Ishikawa (cell line): Measurements from ENCODE around the gene ZNF70.

Experiments
- CEBPB ChIP-seq: IDR thresholded peaks from 2 replicates; pipeline ENCODE4 v1.6.1; 2012
- CREB1 ChIP-seq: IDR thresholded peaks from 2 replicates; pipeline ENCODE4 v1.6.1; 2012; ENCODE audit warnings: low read depth
- EGR1 ChIP-seq: IDR thresholded peaks from 2 replicates; pipeline ENCODE4 v1.6.1; 2012
- EP300 ChIP-seq: IDR thresholded peaks from 2 replicates; pipeline ENCODE4 v1.6.1; 2012; ENCODE audit warnings: borderline replicate concordance
- FOXM1 ChIP-seq: IDR thresholded peaks from 2 replicates; pipeline ENCODE4 v1.6.1; 2012; ENCODE audit warnings: low read depth, borderline replicate concordance
- MAX ChIP-seq: IDR thresholded peaks from 2 replicates; pipeline ENCODE4 v1.6.1; 2012
- NFIC ChIP-seq: IDR thresholded peaks from 2 replicates; pipeline ENCODE4 v1.6.1; 2012
- RAD21 ChIP-seq: IDR thresholded peaks from 2 replicates; pipeline ENCODE4 v1.6.1; 2012; ENCODE audit warnings: low read depth
- REST ChIP-seq: IDR thresholded peaks from 2 replicates; pipeline ENCODE4 v1.6.1; 2012; ENCODE audit warnings: low read depth, mild to moderate bottlenecking
- TAF1 ChIP-seq: IDR thresholded peaks from 2 replicates; pipeline ENCODE4 v1.6.1; 2012; ENCODE audit warnings: low read depth, mild to moderate bottlenecking
- TCF12 ChIP-seq: IDR thresholded peaks from 2 replicates; pipeline ENCODE4 v1.6.1; 2012; ENCODE audit warnings: low read depth
- TEAD4 ChIP-seq: IDR thresholded peaks from 2 replicates; pipeline ENCODE4 v1.6.1; 2012
- USF1 ChIP-seq: IDR thresholded peaks from 2 replicates; pipeline ENCODE4 v1.6.1; 2012
- YY1 ChIP-seq: IDR thresholded peaks from 2 replicates; pipeline ENCODE4 v1.6.1; 2012; ENCODE audit warnings: low read depth
- ZBTB7A ChIP-seq: IDR thresholded peaks from 2 replicates; pipeline ENCODE4 v1.6.1; 2012; ENCODE audit warnings: low read depth

The ZNF70 gene

GRCh38 chr22:23781511-23782183 is 30.7 kb upstream of the ZNF70 start:
- TF ChIP-seq USF1 (no peak), ZBTB7A (no peak), TCF12 (no peak), CEBPB (no peak), EGR1 (no peak), FOXM1 (no peak), TEAD4 (no peak), YY1 (no peak), TAF1 (no peak)

DNA sequence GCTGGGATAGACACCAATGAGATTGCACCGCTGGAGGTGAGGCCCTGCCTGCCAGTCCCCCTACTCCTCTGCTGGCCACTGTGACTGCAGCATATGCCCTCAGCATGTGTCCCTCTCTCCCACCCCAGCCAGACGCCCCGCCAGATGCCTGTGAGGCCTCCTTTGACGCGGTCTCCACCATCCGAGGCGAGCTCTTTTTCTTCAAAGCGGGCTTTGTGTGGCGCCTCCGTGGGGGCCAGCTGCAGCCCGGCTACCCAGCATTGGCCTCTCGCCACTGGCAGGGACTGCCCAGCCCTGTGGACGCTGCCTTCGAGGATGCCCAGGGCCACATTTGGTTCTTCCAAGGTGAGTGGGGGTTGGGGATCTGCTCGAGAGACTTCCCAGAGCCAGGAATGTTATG is 30.2 kb upstream of the ZNF70 start:
- TF ChIP-seq RAD21 = no peak
- no peak for TF ChIP-seq USF1
- no peak for TF ChIP-seq CREB1
- no peak for TF ChIP-seq TAF1
- TF ChIP-seq EGR1 = no peak
- no peak for TF ChIP-seq MAX
- TF ChIP-seq YY1 = no peak
- TF ChIP-seq FOXM1 = no peak
- TF ChIP-seq ZBTB7A = no peak
- TF ChIP-seq TEAD4 = no peak
- no peak for TF ChIP-seq NFIC
- TF ChIP-seq CEBPB = no peak
- no peak for TF ChIP-seq TCF12

DNA sequence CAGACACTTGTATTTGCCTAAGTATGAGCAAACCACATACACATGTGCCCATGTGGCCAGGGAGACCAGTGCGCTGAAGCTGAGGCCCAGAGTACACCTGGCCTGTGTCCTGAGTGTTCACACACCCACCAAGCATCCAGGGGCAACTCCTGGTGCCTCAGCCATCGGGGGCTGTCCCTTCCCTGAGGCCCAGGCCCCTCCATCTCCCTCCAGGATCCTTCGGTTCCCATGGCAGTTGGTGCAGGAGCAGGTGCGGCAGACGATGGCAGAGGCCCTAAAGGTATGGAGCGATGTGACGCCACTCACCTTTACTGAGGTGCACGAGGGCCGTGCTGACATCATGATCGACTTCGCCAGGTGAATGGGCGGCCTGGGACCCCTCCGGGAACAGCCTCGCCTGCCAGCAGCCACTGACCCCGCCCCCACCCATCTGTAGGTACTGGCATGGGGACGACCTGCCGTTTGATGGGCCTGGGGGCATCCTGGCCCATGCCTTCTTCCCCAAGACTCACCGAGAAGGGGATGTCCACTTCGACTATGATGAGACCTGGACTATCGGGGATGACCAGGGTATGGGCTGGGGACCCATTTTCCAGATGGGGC is 29.3 kb upstream of the ZNF70 start:
- TF ChIP-seq EP300 (no peak), TAF1 (no peak), FOXM1 (no peak), YY1 (no peak), ZBTB7A (no peak), CREB1 (no peak), RAD21 (no peak), EGR1 (no peak), USF1 (no peak)

- TF ChIP-seq FOXM1 = no peak
- TF ChIP-seq RAD21 = no peak
- no peak for TF ChIP-seq EP300
- no peak for TF ChIP-seq NFIC
- TF ChIP-seq YY1 = no peak
- no peak for TF ChIP-seq EGR1
- TF ChIP-seq TEAD4 = no peak
- TF ChIP-seq USF1 = no peak
- no peak for TF ChIP-seq MAX
- TF ChIP-seq TAF1 = no peak
- no peak for TF ChIP-seq ZBTB7A
- TF ChIP-seq CREB1 = no peak
- no peak for TF ChIP-seq CEBPB
- TF ChIP-seq TCF12 = no peak
- TF ChIP-seq REST = no peak
Observed at GRCh38 chr22:23779731-23780130, 28.8 kb upstream of the ZNF70 start.

DNA sequence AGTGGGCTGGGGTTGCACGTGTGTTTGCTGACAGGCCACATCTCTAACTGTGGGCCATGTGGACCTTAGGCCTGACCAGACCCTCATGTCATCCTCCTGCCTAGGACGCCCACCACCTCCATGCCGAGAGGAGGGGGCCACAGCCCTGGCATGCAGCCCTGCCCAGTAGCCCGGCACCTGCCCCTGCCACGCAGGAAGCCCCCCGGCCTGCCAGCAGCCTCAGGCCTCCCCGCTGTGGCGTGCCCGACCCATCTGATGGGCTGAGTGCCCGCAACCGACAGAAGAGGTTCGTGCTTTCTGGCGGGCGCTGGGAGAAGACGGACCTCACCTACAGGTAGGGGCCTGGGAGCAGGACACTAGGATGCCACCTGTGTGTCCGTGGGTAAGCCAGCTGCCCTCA is 28.2 kb upstream of the ZNF70 start:
- TF ChIP-seq MAX (no peak), NFIC (no peak), CREB1 (no peak), TCF12 (no peak), ZBTB7A (no peak), USF1 (no peak), RAD21 (no peak)

DNA sequence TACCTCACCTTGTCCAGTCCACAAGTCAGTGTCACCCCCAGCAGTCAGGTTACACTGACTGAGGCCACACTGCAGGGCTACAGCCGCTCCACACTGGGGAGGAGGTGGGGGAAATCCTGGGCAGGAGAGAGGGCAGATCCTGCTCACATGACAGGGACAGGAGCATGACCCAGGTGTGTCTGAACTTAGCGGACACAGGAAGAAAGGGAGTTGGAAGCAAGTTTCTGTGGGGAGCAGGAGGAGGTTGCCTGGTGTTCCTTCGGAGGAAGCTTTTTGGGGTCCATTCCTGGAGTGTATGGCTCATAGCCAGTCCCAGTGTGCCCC is 27.6 kb upstream of the ZNF70 start:
- TF ChIP-seq TCF12 = no peak
- no peak for TF ChIP-seq MAX
- no peak for TF ChIP-seq FOXM1
- TF ChIP-seq YY1 = no peak
- no peak for TF ChIP-seq EP300
- TF ChIP-seq CEBPB = no peak
- no peak for TF ChIP-seq TEAD4
- TF ChIP-seq CREB1 = no peak
- no peak for TF ChIP-seq EGR1
- no peak for TF ChIP-seq ZBTB7A
- TF ChIP-seq RAD21 = no peak
- TF ChIP-seq REST = no peak
- TF ChIP-seq TAF1 = no peak
- no peak for TF ChIP-seq NFIC
- TF ChIP-seq USF1 = no peak
